OCI-M2 (cell line): Measurements from ENCODE around the gene MAML3.

Experiments
- DNase-seq: peaks from one replicate; lab custom pipeline; 2025; ENCODE audit not compliant: unreplicated experiment; lab: John Stamatoyannopoulos, UW

Gene MAML3

DNA sequence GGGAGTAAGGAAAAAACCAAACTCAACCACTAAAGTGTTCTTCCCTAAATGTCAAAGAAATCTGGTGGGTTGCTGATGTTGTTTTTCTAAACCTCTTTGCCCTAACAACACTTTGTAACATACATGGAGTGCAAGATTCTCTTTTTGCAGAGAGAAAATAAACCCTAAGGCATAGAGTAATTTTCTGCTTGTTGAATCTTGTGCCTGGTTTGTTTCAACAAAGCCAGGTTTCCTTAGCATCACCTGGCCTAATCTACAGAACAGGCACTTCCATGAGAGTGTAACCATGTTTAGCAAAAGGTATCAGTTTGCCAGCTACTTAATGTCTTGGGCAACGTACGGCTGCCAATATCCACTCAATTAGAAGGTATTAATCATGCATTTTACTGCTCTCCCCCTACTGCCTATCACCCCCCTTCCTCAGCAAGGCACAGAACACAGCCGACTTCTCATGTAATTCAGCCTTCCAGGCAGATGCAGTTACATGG lies 219.2 kb downstream of the MAML3 start:
- DNase-seq, result no peak

DNA sequence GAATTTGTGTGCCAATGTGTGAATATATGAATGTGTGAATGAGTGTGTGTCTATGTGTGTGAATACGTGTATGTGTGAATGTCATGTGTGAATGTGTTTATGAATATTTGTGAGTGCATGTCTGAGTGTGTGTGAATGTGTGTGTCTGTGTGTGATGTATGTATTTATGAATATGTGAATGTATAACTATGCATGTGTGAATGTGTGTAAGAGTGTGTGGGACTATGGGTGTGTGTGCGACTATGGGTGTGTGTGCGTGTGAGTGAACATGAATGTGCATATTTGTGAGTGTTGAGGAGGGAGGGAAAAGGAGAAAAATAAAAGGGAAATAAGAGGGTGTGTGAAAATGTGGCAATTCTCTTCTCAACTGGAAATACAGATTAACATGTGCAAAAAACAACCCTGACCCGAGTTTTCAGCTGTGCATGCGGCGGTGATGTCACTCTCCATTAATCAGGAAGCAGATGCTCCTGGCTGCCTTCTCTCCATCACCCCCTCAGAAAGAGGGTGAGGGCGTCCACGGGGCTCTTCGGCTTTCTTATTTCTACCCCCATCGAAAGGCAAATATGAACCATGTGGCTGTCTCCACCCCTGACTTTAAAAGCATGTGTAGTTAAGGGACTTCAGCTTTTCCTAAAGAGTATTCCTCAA lies 219.8 kb downstream of the MAML3 start:
- no peak for DNase-seq

DNA sequence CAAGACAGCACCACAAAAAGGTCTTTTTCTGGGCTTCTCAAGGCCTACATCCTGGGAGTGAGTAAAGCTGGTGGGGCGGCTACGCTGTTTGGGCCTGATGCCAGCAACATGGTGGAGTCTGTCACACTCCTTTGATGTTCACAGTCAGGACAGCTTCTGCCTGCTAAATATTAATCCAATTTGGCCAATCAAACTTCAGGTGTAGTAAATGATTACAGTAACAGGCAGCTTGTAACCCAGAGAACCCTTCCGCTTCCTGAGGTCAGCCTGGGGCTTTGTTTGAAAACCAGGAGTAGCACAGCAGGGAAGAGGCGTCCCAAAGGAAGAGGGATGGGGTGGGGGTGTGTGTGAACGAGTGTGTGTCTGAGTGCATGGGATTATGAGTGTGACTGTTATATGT lies 220.4 kb downstream of the MAML3 start:
- no peak for DNase-seq

DNA sequence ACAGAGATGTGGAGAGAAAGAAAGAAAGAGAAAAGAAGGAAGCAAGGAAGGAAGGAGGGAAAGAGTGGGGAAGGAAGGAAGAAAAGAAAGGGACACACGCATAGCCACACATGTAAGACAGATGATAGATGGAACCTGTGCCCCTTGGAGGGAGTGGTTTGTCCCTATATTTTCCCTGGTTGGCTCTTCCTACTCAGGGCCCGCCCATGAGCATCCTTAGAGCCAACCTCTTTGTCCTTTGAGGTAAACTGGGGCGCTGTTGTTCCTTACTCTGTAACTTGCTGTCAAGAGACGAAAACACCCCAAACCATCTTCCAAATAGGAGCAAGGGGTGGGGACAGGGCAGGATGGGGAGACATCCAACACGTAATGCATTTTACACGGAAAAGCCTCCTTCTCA lies 220.9 kb downstream of the MAML3 start:
- DNase-seq, result no peak

DNA sequence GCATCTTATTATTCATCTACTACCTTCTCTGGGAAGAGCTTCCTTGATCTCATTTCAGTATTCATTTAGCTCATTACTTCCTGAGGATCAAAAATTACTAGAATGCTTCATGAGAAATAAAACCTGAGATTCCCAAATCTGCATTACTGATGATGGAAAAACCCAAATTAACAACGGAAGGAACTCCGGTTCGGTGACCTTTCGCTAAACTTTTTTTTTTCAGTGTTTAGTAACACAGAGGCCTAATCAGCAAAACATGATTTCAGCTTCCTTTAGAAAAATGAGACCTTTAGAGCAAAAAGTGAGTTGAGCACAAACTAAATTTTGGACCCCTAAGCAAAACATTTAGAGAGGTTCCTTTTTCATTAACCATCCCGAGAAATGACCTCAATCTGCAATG lies 229.2 kb downstream of the MAML3 start:
- no peak for DNase-seq

DNA sequence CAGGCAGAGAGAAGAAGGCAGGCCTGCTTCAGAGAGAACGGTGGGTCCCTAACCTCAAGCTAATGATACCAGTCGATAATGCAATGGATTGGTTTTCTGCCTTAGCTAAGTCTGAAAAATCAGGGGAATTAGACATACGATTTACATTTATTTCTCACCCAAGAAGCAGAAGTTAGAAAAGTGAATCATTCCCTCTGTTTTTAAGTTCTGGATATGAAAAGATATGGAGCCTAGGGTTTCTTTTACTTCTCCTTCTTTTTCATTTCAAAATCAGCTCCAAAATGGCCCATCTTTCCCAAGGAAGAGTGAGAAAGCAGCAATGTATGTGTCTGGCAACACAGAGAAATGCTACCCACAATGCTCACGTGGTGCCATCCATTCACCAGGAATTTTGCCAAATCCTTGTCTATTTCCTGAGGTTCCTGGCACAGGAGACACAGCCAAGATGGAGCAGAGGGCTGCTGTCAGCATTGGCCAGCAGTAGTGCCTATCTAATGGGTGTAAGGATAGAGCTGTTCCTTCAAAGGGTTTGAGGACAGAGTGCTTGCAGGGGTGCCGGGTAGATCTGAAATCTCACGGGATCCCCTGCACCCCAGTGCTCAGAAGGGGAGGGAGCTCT lies 231.5 kb downstream of the MAML3 start:
- no peak for DNase-seq

DNA sequence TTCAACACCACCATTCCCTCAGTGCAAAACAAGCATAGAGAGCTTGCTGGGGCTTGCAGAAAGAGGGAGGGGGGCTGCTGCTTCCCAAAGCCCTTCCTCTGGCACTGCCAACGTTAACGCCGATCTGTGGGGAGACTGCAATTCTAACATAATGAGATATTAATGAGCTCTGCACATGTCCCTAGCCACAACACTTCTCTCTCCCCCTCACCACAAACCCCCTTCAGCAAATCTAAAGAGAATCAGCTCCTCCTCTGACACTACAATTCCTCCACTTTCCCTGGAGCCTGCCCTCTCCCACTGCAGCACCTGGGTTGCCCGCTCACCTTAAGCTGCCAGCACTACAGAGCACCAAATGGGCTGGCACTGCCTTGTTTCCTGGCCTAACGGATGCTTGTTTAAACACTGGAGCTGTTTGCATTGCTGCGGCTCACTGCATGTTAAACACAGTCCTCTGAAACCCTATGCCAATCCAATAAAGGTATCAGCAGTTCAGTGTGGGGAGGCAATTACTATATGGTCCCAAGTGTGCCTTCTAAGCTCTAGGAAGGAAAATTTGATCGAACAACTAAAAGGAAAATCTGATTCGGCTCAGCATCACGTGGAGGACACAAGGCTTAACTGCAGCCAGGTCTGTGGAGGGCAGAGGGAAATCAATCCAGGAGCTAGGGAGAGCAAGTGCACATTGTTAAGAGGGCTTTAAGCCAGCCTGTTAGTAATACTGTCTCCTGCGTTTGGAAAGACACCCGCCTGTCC lies 232.4 kb downstream of the MAML3 start:
- no peak for DNase-seq

DNA sequence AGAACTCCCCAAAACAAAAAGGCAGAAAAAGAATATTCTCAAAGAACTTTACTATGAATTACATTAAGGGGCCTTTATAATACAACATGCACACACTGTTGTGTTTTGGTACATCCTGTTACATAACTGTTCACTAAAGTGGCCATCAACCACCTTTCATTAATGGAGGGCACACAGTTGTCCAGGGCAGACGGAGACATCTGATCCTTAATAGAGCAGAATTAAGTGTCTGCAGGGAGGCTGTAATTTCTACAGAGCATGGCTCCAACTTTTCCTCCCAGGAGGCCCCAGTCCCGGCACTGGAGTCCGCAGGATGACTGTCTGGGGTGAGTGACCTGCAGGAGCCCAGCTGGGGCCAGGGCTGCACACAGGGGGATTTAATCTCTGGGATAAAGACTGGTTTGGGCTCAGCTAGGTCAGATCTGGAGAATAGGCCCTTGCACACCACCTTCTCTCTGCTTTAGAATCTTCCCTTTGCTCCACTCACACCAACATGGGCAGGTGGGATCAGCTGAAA lies 233.4 kb downstream of the MAML3 start:
- no peak for DNase-seq

DNA sequence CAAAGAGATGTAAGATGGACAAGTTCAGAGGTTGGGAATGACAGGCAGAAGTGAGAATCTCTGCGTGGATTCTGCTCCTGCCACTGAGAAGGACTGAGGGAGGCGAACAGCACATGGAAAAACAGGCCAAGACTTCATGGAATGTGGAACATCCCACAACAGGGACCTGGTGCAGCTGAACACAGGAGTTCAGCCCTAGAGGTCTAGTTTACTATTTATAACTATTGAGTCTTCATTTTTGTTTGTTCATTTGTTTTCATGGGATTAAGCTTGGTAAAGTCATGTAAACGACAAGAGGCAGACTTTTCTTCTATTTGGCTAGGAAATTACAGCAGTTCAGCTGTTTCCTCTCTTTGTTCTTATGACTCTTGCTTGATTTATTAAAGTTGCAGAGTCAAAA lies 234.5 kb downstream of the MAML3 start:
- DNase-seq, result no peak

DNA sequence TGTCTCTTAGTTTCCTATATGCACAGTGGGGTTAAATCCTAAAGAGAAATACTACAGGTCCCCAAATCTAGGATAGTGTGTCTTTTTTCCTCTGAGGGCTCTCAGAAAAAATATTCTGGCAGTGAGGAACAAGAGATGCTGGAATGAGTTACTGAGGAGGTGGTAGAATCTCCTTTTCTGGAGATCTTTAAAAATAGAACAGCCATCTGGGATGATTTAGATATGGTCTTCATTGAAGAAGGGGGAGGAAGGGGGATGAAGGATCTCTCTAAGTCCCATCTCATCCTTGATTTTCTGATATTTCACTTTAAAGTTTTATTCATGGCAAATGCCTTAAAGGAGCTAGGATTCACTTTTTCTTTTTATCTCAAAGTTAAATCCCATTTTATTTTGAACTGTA lies 235.0 kb downstream of the MAML3 start:
- DNase-seq, result no peak

DNA sequence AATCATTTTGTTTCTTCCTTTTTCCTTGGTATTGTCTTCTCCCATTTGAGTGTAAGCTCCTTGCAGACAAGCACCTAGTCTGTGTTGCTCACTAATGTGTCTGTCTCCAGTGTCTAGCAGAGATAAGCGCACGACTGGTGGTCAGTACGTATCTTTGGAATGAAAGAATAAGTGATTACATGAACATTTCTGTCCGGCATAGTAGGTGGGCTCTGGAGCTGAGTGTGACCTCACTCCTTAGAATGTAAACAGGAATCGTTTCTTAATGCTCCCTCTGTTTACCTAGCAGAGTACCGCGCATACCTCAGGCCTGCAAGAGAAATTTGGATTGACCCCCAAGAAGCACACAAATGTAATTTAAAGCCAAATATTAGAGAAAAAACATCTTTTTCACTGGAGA lies 235.4 kb downstream of the MAML3 start:
- no peak for DNase-seq

DNA sequence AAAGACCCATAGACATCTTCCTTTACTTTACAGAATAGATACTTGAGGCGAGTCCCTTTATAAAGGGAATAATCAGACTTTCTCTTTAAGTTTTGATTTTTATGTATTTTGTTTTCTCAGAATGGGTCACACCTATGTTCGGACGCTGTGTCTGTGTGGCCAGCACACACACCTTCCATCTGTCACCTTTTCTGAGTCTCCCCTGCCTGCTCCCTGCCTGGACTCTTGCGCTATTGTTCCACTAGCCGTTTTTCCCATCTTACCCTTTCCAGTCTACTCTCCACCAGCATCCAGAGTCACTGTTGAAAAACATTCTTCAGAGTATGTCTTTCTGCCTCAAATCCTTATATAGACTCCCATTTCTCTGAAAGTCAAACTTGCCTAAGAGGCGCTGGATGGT lies 236.1 kb downstream of the MAML3 start:
- DNase-seq, result no peak

DNA sequence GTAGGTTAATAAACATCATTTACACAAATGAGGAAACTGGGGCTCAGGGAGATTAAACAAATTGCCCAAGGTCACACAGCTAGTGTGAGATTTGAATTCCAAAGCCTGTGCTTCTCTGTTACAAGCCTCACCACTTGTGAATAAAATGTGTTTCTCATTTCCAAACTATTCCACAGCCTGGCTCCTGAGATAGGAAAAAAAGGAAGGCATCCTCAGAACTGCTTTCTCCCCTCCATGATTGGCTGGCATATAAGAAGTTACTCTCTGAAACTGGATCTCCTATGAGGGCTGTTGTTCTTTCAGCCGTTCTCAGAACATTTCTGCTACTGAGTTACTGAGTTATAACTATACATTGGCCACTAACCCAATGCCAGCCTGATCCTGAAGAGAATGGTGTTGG lies 237.9 kb downstream of the MAML3 start:
- no peak for DNase-seq

DNA sequence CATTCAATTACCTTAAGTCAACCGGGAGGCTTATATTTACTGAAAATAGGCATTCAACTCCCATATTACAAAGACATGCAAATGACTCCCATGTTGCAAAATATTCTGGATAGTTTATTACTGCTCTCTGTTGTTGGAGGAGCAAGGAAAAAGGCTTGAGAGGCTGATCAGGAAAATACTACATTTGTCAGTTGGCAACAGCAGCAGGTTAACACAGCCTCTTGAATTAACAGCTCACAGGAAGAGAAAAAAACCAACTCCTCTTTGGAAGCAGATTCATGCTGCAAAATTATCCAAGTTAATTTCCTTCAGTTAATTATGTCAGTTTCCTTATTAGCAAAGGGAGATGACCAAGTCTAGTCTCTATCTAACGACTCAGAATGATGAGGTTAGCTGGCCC lies 238.9 kb downstream of the MAML3 start:
- no peak for DNase-seq

DNA sequence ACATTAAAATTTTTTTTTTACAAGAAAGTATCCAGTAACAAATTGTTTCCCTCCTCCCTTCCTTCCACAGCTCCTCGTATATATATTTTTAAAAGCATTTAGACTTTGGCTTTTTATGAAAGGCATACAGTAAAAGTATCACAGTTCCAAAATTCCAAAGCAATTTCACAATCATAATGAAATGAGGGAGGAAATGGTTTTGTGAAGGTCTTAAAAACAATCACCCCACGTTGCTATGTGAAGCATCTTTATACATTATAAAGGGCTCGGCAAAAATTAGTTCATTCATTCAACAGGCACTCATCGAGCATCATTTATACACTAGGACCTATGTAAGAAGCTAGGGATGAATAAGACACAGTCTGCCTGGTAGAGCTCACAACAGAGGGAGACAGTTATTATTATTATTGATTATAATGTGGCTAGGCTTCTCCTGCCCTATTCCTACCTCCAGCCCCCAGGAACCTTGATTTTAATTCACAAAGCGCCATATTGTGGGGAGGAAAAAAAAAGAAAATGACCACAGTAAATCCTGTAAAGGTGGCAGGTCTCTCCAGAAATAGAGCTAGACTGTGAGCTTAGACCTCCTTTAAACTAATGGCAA lies 239.9 kb downstream of the MAML3 start:
- DNase-seq, result no peak

DNA sequence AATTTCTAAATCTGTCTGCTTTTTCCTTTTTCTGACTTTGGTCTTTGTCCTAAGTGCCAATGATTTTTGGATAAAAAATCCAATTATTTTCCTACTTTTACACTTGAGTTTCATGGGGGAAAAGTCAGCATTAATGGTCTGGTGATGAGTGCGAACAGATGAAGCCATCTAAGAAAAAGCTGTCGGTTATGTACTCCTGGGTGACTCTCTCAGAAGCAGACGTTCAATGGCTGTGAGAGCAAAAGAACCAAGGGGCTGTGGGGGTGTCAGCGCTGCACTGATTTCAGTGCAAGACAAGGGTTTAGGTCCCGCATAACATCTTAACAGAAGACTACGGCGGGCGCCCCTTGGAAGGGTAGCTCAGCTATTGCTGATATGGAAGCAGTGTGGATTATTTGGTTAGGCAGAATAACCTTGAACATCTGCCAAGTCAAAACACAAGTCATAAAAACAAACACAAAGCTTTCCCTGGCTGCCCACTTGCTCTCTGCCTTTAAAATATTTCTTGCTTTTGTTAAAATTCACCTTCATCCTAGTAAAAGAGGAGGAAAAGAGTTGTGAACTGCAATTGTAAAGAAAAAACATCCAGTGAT lies 240.5 kb downstream of the MAML3 start:
- no peak for DNase-seq

DNA sequence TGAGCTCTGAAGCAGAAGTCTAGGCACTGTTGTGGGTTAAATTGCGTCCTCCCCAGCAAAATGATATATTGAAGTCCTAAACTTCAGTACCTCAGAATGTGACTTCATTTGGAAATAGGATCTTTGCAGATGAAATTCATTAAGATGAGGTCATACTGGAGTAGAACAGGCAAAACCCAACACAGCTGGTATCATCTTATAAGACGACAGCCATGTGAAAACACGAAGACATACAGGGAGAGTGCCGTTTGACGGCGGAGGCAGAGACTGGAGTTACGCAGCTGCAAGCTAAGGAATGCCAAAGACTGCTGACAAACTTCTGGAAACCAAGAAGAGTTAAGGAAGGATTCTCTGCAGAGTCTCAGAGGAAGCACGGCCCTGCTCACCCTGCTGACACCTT lies 241.5 kb downstream of the MAML3 start:
- DNase-seq, result no peak

DNA sequence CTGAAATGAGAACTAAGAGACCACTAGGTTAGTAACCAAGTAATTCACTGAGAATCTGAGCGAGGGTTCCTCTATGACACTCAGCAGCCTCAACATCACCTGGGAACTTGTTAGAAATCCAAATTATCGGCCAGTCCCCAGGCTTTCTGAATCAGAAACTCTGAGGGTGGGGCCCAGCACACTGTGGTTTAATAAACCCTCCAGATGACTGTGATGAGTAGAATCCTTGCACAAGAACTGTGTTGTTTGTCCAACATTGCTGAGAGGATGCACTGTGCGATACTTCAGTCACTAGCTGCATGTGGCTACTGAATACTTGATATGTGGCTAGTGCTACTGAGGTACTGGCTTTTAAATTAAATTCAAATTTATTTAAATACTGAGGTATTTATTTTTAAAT lies 243.9 kb downstream of the MAML3 start:
- DNase-seq, result no peak

DNA sequence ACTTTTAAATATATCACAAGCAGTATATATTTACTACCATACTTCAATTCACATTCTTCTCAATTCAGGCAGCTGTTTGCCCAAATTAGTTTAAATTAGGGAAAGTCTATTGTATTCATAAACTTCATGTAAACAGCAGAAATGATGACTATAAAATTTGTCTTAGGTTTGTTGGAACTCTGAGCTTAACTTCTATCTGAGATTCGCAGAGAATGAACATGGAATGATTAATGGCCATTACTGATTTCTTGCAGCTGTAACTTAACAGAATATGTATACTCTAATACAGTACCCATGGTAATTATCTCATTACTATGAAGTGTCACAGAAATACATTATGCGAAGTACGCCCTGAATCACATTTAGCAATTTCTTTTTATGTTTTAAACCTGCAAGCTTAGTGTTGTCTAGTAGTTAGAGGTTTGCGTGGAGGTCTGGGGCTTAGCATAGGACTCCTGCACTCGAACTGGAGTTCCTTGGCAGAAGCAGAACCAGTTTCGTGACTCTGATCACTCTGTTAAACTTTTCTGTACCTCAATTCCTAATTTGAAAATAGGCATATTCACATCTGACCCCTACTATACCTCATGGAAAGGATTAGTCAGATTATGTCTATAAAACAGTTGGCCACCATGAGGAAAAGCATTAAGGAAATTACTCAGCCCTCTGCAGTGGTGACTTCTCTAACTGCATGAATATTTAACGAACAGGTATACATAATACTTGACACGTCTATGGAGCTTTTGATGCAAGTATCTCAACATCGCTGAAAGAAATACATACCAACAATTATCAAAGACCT lies 245.1 kb downstream of the MAML3 start:
- no peak for DNase-seq

DNA sequence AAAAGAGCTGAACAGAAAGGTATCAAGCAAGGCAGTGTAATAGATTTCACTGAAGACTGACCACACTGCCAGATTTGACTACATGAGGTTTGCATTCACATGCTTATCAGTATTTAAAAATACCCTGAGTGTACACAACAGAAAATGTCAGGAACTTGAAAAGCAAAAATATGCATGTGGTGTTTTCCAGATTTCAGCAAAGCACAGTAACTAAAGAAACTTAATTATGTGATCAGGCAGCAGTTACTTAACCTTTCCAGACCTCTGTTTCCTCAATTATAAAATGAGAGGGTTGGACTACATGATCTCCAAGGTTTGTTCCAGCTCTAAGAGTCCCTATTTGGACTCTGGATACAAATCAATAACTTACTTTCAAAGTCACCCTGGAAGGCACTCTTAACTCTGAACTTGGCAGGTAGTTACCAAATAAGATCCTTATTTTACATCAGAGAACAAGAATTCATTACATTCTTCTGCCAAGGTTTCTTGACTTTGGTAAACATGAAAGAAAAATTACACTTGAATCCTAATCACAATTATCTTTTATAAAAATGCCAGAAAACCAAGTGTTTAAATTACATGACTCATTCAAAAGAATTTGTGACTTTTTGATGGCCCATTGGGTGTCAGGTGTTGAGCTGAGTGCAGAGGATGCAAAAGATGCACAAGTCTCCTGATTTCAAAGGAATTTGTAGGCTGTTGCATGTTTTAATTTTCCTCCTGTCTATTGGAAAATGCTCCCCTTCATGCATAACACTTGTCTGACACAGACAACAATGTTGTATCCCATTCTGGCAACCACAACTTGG lies 246.8 kb downstream of the MAML3 start:
- DNase-seq, result no peak
